HCT116 (cell line): ENCODE results near the gene TNFSF13. TPM values are rescaled to one million over a fixed set of nuclear protein-coding genes. Genes with fewer than 3 reads are reported as not detected.

Experiments
- ATAC-seq: fragments of 200-7000 bp; cut with Tn5 transposase; 2 replicates; pipeline ENCODE4 v1.9.1; 2020; ENCODE audit warnings: mild to moderate bottlenecking, moderate library complexity
- BruUV-seq: library from RNA; stranded (reverse); fragments of 400-500 nt; replicated peaks from 2 replicates; lab custom pipeline; 2021; lab: Mats Ljungman, UMichigan
- CTCF ChIA-PET: fragments of 300-600 bp; sonication (Branson Sonifier 250); formaldehyde crosslinking; loops from one replicate; lab custom pipeline; 2021; ENCODE audit warnings: antibody characterized with exemption; lab: Charles Lee
- POLR2A ChIA-PET: fragments of 300-600, 350-600 bp; sonication (Branson Sonifier 250); formaldehyde crosslinking; loops from one replicate; lab custom pipeline; 2021; ENCODE audit warnings: antibody characterized with exemption; lab: Charles Lee
- RAD21 ChIA-PET, 2 experiments: fragments of 300-600 bp; sonication (Branson Sonifier 250); formaldehyde crosslinking; loops; one replicate each; lab custom pipeline; 2023; ENCODE audit warnings: low total read pairs in 2 of 2; ENCODE audit not compliant: uncharacterized antibody in 2 of 2, unreplicated experiment in 2 of 2, low non-redundant PET in 1 of 2; lab: Charles Lee
- DNase-seq: peaks from one replicate; pipeline ENCODE4 v3.0.0-alpha.2; 2010; ENCODE audit warnings: low read depth, low spot score
- H2AFZ ChIP-seq: fragments of 200-600 bp; shearing (Covaris generic), sonication (generic); 2 replicates; pipeline ENCODE4 v1.6.1; 2017; ENCODE audit warnings: low read depth, mixed run types, mixed read lengths, antibody characterized with exemption, low read length; ENCODE audit not compliant: poor library complexity, severe bottlenecking
- H3K27ac ChIP-seq: 2 replicates; pipeline ENCODE4 v1.5.1; 2012; ENCODE audit warnings: low read depth, low read length
- H3K27me3 ChIP-seq: fragments of 200-600 bp; sonication (generic); 2 replicates; pipeline ENCODE4 v1.6.1; 2016; ENCODE audit warnings: mixed run types, low read length, mixed read lengths; ENCODE audit not compliant: insufficient read depth
- H3K36me3 ChIP-seq, 2 experiments: fragments of 200-500 bp in 1 of 2; fragments of 200-600 bp in 1 of 2; sonication (Bioruptor generic) in 1 of 2; sonication (generic) in 1 of 2; 2 replicates each; pipeline versions ENCODE4 v1.5.1 to v1.6.1; 2014 to 2016; ENCODE audit warnings: low read length in 2 of 2, inconsistent platforms in 1 of 2, mixed read lengths in 1 of 2, mixed run types in 1 of 2; ENCODE audit not compliant: insufficient read depth in 2 of 2, control insufficient read depth in 1 of 2
- H3K4me1 ChIP-seq, 2 experiments: fragments of 200-600 bp in 1 of 2; sonication (generic) in 1 of 2; 2 replicates each; pipeline versions ENCODE4 v1.5.1 to v1.6.1; 2012 to 2017; ENCODE audit warnings: low read length in 2 of 2, inconsistent platforms in 1 of 2, mild to moderate bottlenecking in 1 of 2, mixed read lengths in 1 of 2, mixed run types in 1 of 2, moderate library complexity in 1 of 2; ENCODE audit not compliant: insufficient read depth in 2 of 2, control insufficient read depth in 1 of 2
- H3K4me2 ChIP-seq: fragments of 200-600 bp; sonication (generic); 2 replicates; pipeline ENCODE4 v1.6.1; 2017; ENCODE audit warnings: mixed run types, low read length, mixed read lengths
- H3K4me3 ChIP-seq, 2 experiments: fragments of 200-600 bp in 1 of 2; sonication (generic) in 1 of 2; replicated peaks in 1 of 2; 2 replicates each; pipeline ENCODE4 v1.5.1; 2011 to 2016; ENCODE audit warnings: low read length in 2 of 2, control low read depth in 1 of 2, low read depth in 1 of 2, mild to moderate bottlenecking in 1 of 2, mixed read lengths in 1 of 2, mixed run types in 1 of 2
- H3K79me2 ChIP-seq: fragments of 200-600 bp; sonication (generic); 2 replicates; pipeline ENCODE4 v1.6.1; 2017; ENCODE audit warnings: mild to moderate bottlenecking, mixed run types, low read length, moderate library complexity, mixed read lengths; ENCODE audit not compliant: insufficient read depth
- H3K9ac ChIP-seq: fragments of 200-600 bp; sonication (generic); 2 replicates; pipeline ENCODE4 v1.6.1; 2016; ENCODE audit warnings: low read length, mixed read lengths
- H3K9me2 ChIP-seq: fragments of 200-600 bp; sonication (generic), shearing (Covaris generic); 2 replicates; pipeline ENCODE4 v1.6.1; 2017; ENCODE audit warnings: mixed run types, mild to moderate bottlenecking, moderate library complexity; ENCODE audit not compliant: insufficient read depth
- H3K9me3 ChIP-seq, 2 experiments: fragments of 200-500 bp in 1 of 2; fragments of 200-600 bp in 1 of 2; sonication (Bioruptor generic) in 1 of 2; sonication (generic) in 1 of 2; 2 replicates each; pipeline ENCODE4 v1.6.1; 2014 to 2017; ENCODE audit warnings: low read length in 2 of 2, mixed read lengths in 2 of 2, inconsistent platforms in 1 of 2, low read depth in 1 of 2, mild to moderate bottlenecking in 1 of 2, mixed run types in 1 of 2, moderate library complexity in 1 of 2; ENCODE audit not compliant: control insufficient read depth in 1 of 2, insufficient read depth in 1 of 2
- H4K20me1 ChIP-seq: fragments of 200-600 bp; sonication (generic), shearing (Covaris generic); 2 replicates; pipeline ENCODE4 v1.6.1; 2017; ENCODE audit warnings: mixed run types, mild to moderate bottlenecking, moderate library complexity; ENCODE audit not compliant: insufficient read depth
- CBX3 ChIP-seq: IDR thresholded peaks from 2 replicates; pipeline ENCODE4 v1.6.1; 2012; ENCODE audit warnings: low read depth
- CEBPB ChIP-seq: IDR thresholded peaks from 2 replicates; pipeline ENCODE4 v1.6.1; 2012; ENCODE audit warnings: low read depth
- EGR1 ChIP-seq: IDR thresholded peaks from 2 replicates; pipeline ENCODE4 v1.6.1; 2012; ENCODE audit warnings: low read depth
- ELF1 ChIP-seq: IDR thresholded peaks from 2 replicates; pipeline ENCODE4 v1.6.1; 2012; ENCODE audit warnings: low read depth, borderline replicate concordance
- EZH2 ChIP-seq: fragments of 200-600 bp; sonication (generic); IDR thresholded peaks from 2 replicates; pipeline ENCODE4 v1.6.1; 2017; ENCODE audit warnings: antibody characterized with exemption, mixed run types
- EZH2phosphoT487 ChIP-seq: fragments of 200-600 bp; IDR thresholded peaks from 2 replicates; pipeline ENCODE4 v1.6.1; 2018; ENCODE audit warnings: antibody characterized with exemption, borderline replicate concordance
- FOSL1 ChIP-seq: IDR thresholded peaks from 2 replicates; pipeline ENCODE4 v1.6.1; 2012; ENCODE audit warnings: low read depth
- JUND ChIP-seq: IDR thresholded peaks from 2 replicates; pipeline ENCODE4 v1.6.1; 2012
- POLR2A ChIP-seq: IDR thresholded peaks from 2 replicates; pipeline ENCODE4 v1.7.0; 2011; ENCODE audit warnings: borderline replicate concordance; ENCODE audit not compliant: insufficient read depth, insufficient read length; ENCODE audit errors: extremely low read depth
- POLR2AphosphoS5 ChIP-seq: IDR thresholded peaks from 2 replicates; pipeline ENCODE4 v1.6.1; 2011; ENCODE audit warnings: mild to moderate bottlenecking, low read depth, low read length, moderate library complexity
- RAD21 ChIP-seq: IDR thresholded peaks from 2 replicates; pipeline ENCODE4 v1.6.1; 2012; ENCODE audit warnings: low read depth, mild to moderate bottlenecking
- SIN3A ChIP-seq: IDR thresholded peaks from 2 replicates; pipeline ENCODE4 v1.6.1; 2012; ENCODE audit warnings: low read depth
- SP1 ChIP-seq: IDR thresholded peaks from 2 replicates; pipeline ENCODE4 v1.6.1; 2012; ENCODE audit warnings: low read depth
- SRF ChIP-seq: IDR thresholded peaks from 2 replicates; pipeline ENCODE4 v1.6.1; 2012; ENCODE audit warnings: low read depth
- TCF7L2 ChIP-seq: IDR thresholded peaks from 2 replicates; pipeline ENCODE4 v1.7.0; 2011; ENCODE audit warnings: borderline replicate concordance, inconsistent platforms; ENCODE audit not compliant: insufficient read depth, insufficient read length; ENCODE audit errors: extremely low read depth
- YY1 ChIP-seq: IDR thresholded peaks from 2 replicates; pipeline ENCODE4 v1.6.1; 2011; ENCODE audit warnings: low read length, low read depth, moderate library complexity, mild to moderate bottlenecking; ENCODE audit not compliant: insufficient replicate concordance; ENCODE audit errors: extremely low read depth
- ZFX ChIP-seq: fragments of 450-650 bp; IDR thresholded peaks from 2 replicates; pipeline ENCODE4 v1.6.1; 2017
- ZNF274 ChIP-seq: fragments of 200-500 bp; sonication (Bioruptor generic); IDR thresholded peaks from 2 replicates; pipeline ENCODE4 v1.6.1; 2014; ENCODE audit warnings: mild to moderate bottlenecking, low read depth, low read length, inconsistent platforms
- intact Hi-C: fragments of 100-400 bp; cut with micrococcal nuclease; formaldehyde crosslinking; loops from 2 replicates; pipeline ENCODE4 v1.10.0; 2022
- total RNA-seq: library from RNA; stranded (reverse); gene quantifications from one replicate; pipeline ENCODE4 v1.2.1, GENCODE V29; 2021; ENCODE audit not compliant: unreplicated experiment
- TF ChIP-seq, protein P1 (sequence below): IDR thresholded peaks from 2 replicates; pipeline ENCODE4 v1.6.1; 2011; ENCODE audit warnings: mild to moderate bottlenecking, low read length, moderate library complexity; ENCODE audit not compliant: insufficient replicate concordance; ENCODE audit errors: extremely low read depth
- TF ChIP-seq, protein P2 (sequence below): IDR thresholded peaks from 2 replicates; pipeline ENCODE4 v1.6.1; 2012; ENCODE audit warnings: low read depth
- TF ChIP-seq, protein P3 (sequence below): IDR thresholded peaks from 2 replicates; pipeline ENCODE4 v1.6.1; 2012

Gene TNFSF13
- total RNA-seq, 1 experiment from 2014 or later: 0.71 TPM

DNA sequence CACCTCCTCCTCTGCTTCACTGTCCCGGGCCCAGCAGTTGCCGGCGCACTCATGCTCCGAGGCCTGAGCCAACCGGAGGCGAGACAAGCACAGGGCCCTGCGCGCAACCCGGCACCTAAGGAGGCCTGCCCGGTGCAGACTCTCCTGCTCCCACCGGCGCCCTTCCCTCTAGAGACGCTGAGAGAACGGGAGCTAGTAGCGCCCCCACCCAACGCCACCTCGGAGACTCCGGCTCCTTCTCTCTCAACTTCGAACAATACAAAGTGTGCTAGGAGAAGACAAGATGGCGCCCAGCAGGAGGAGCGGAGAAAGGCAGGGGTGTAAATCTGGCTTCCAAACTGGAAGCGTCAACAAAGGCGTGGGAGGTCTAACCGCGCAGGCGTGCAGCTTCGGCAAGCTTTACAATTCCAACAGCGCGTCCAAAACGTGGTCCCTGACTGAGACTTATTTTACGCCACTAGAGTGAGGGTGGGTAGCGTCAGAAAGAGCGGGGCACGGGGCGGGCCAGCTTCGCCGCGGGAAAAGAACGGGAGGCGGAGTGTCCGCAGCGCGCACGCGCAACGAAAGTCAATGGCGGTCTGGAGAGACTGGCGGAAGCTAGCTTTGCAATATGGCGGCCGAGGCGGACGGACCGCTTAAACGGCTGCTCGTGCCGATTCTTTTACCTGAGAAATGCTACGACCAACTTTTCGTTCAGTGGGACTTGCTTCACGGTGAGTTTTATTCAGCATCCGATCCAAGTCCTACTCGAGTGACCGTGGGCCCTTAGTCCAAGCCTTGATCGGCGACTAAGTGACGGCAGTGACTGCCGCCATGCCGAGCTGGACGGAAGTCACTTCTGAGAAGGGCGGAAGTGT is 24.9 kb downstream of the TNFSF13 start, which contains the start of gene MPDU1:
TSS of gene MPDU1 (plus strand) at position 600 of the 857 bp plus-strand sequence. CDS start at position 611, 11 bp downstream.
- peaks cover 14 to 53% of the 10 kb centered on the region in 2 experiments for H3K4me1 ChIP-seq
- H3K9ac ChIP-seq: peak within 1 kb of the TSS; percentile 98
- POLR2A ChIA-PET: interaction anchor here (0.8 to 3.4 kb wide), 14 partner anchors 9 to 363 kb away, joined by 3 to 37 read pairs (median 5); partner anchors contain the start of genes ACADVL, DLG4, FXR2 and NEURL4
- no peaks in the 10 kb centered on the region for H3K9me2 ChIP-seq
- H3K27ac ChIP-seq: peak within 1 kb of the TSS; percentile 90
- RAD21 ChIA-PET: interaction anchor here (0.8 to 0.9 kb wide), 2 partner anchors 104 kb away, joined by 3 to 6 read pairs; partner anchors contain the start of gene TP53 (in 2 of the 2)
- no peaks in the 10 kb centered on the region for H3K27me3 ChIP-seq
- H3K4me2 ChIP-seq: peak within 1 kb of the TSS; percentile 96
- no peak within 1 kb of the TSS for H2AFZ ChIP-seq
- H3K79me2 ChIP-seq: peaks cover 53% of the 10 kb centered on the region
- intact Hi-C loops: loop anchor here (1.0 to 5.0 kb wide), 2 partner anchors 103 to 254 kb away; no protein-coding TSS in a partner anchor
- CTCF ChIA-PET: interaction anchor here (1.0 to 4.9 kb wide), 7 partner anchors 10 to 252 kb away, joined by 3 to 39 read pairs (median 4); partner anchors contain the start of genes TP53 and WRAP53
- H4K20me1 ChIP-seq: no peaks in the 10 kb centered on the region
- no peaks in the 10 kb centered on the region for H3K9me3 ChIP-seq
- H3K4me3 ChIP-seq: peak within 1 kb of the TSS; percentile 60 to 97
- DNase-seq (peak; percentile 90), ATAC-seq (peak; percentile 67)
- BruUV-seq: TSS peak; percentile 84
- peaks cover 0 to 22% of the 10 kb centered on the region in 2 experiments; a peak in 2 of 4 replicates for H3K36me3 ChIP-seq
- TF ChIP-seq, protein P1, sequence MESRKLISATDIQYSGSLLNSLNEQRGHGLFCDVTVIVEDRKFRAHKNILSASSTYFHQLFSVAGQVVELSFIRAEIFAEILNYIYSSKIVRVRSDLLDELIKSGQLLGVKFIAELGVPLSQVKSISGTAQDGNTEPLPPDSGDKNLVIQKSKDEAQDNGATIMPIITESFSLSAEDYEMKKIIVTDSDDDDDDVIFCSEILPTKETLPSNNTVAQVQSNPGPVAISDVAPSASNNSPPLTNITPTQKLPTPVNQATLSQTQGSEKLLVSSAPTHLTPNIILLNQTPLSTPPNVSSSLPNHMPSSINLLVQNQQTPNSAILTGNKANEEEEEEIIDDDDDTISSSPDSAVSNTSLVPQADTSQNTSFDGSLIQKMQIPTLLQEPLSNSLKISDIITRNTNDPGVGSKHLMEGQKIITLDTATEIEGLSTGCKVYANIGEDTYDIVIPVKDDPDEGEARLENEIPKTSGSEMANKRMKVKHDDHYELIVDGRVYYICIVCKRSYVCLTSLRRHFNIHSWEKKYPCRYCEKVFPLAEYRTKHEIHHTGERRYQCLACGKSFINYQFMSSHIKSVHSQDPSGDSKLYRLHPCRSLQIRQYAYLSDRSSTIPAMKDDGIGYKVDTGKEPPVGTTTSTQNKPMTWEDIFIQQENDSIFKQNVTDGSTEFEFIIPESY: no peak
- TF ChIP-seq POLR2AphosphoS5 (peak; percentile 69), SP1 (peak; percentile 45; the same call in 1 of the 2 replicates), EZH2 (no peak), EGR1 (peak; percentile 78), RAD21 (no peak), EZH2phosphoT487 (no peak), SIN3A (no peak), JUND (no peak), ZFX (peak; percentile 90; the same call in 1 of the 2 replicates), POLR2A (peak; percentile 59), FOSL1 (no peak), CEBPB (no peak), ZNF274 (no peak), ELF1 (no peak; the same call in 1 of the 2 replicates), TCF7L2 (peak; percentile 66), CBX3 (no peak), YY1 (peak; percentile 95), SRF (no peak)
- TF ChIP-seq, protein P2, sequence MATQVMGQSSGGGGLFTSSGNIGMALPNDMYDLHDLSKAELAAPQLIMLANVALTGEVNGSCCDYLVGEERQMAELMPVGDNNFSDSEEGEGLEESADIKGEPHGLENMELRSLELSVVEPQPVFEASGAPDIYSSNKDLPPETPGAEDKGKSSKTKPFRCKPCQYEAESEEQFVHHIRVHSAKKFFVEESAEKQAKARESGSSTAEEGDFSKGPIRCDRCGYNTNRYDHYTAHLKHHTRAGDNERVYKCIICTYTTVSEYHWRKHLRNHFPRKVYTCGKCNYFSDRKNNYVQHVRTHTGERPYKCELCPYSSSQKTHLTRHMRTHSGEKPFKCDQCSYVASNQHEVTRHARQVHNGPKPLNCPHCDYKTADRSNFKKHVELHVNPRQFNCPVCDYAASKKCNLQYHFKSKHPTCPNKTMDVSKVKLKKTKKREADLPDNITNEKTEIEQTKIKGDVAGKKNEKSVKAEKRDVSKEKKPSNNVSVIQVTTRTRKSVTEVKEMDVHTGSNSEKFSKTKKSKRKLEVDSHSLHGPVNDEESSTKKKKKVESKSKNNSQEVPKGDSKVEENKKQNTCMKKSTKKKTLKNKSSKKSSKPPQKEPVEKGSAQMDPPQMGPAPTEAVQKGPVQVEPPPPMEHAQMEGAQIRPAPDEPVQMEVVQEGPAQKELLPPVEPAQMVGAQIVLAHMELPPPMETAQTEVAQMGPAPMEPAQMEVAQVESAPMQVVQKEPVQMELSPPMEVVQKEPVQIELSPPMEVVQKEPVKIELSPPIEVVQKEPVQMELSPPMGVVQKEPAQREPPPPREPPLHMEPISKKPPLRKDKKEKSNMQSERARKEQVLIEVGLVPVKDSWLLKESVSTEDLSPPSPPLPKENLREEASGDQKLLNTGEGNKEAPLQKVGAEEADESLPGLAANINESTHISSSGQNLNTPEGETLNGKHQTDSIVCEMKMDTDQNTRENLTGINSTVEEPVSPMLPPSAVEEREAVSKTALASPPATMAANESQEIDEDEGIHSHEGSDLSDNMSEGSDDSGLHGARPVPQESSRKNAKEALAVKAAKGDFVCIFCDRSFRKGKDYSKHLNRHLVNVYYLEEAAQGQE: no peak
- TF ChIP-seq, protein P3, sequence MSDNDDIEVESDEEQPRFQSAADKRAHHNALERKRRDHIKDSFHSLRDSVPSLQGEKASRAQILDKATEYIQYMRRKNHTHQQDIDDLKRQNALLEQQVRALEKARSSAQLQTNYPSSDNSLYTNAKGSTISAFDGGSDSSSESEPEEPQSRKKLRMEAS: peak; percentile 97
